Progenitor cell of endocrine pancreas (in vitro differentiated cells): ENCODE results near the gene SH3PXD2A. TPM values are rescaled to one million over a fixed set of nuclear protein-coding genes. Genes with fewer than 3 reads are reported as not detected.
A peak's percentile ranks its signal among the peaks of the same experiment; 100 is the strongest.

Experiments
- DNase-seq: peaks from one replicate; pipeline ENCODE4 v3.0.0; 2021; ENCODE audit warnings: low spot score; ENCODE audit not compliant: unreplicated experiment
- H3K27ac Mint-ChIP-seq: 2 replicates; pipeline ENCODE4 v1.8.0; 2021; ENCODE audit warnings: mild to moderate bottlenecking, moderate library complexity, mixed read lengths
- H3K27me3 Mint-ChIP-seq: 2 replicates; pipeline ENCODE4 v1.8.0; 2021; ENCODE audit warnings: mixed read lengths
- H3K36me3 Mint-ChIP-seq: 2 replicates; pipeline ENCODE4 v1.8.0; 2022; ENCODE audit warnings: mixed read lengths; ENCODE audit not compliant: insufficient read depth
- H3K4me1 Mint-ChIP-seq: 2 replicates; pipeline ENCODE4 v1.8.0; 2021; ENCODE audit warnings: low read depth, mixed read lengths
- H3K4me3 Mint-ChIP-seq: 2 replicates; pipeline ENCODE4 v1.8.0; 2021; ENCODE audit warnings: low read depth, mild to moderate bottlenecking, moderate library complexity, mixed read lengths
- H3K9me3 Mint-ChIP-seq: 2 replicates; pipeline ENCODE4 v1.8.0; 2021; ENCODE audit warnings: low read depth, mixed read lengths
- CTCF ChIP-seq: fragments of 200-600 bp; sonication (generic); IDR thresholded peaks from one replicate; pipeline ENCODE4 v1.5.0; 2021; ENCODE audit warnings: antibody characterized with exemption, mild to moderate bottlenecking; ENCODE audit not compliant: unreplicated experiment
- long read RNA-seq: library from polyadenylated mRNA; unstranded; transcript quantifications from one replicate; pipeline ENCODE4 v2.0.0, GENCODE V29; 2020
- total RNA-seq: library from RNA; stranded (reverse); gene quantifications from 2 replicates; pipeline ENCODE4 v1.2.1, GENCODE V29; 2021

The SH3PXD2A gene
- total RNA-seq = 25.5 and 28.0 TPM in 2 replicates
- long read RNA-seq, partial matches to known transcripts = 0 of 24 reads
- long read RNA-seq, other reads (novel, unspliced or antisense) = 24 of 24 reads

GRCh38 chr10:103855424-103855823 lies at the start of gene SH3PXD2A:
Gene SH3PXD2A, minus strand, starts transcription at chr10:103855576. Its CDS starts 310 bp downstream, at chr10:103855266.
- no peaks in the 10 kb centered on the region for H3K36me3 Mint-ChIP-seq
- H3K9me3 Mint-ChIP-seq = no peaks in the 10 kb centered on the region
- no peaks in the 10 kb centered on the region for H3K27me3 Mint-ChIP-seq
- TF ChIP-seq CTCF = no peak
- peaks cover 40% of the 10 kb centered on the region for H3K4me1 Mint-ChIP-seq
- peak; percentile 67 for DNase-seq
- peak within 1 kb of the TSS; percentile 85 for H3K4me3 Mint-ChIP-seq
- peak within 1 kb of the TSS; percentile 96 for H3K27ac Mint-ChIP-seq

- Mint-ChIP-seq H3K9me3 (no peaks in the 10 kb centered on the region), H3K36me3 (peaks cover 9% of the 10 kb centered on the region), H3K4me1 (peaks cover 1% of the 10 kb centered on the region), H3K27ac (no peak overlapping the region), H3K4me3 (no peak overlapping the region), H3K27me3 (no peaks in the 10 kb centered on the region)
- no peak for DNase-seq
- TF ChIP-seq CTCF = no peak
Measured at GRCh38 chr10:103901299-103901698, 45.9 kb upstream of the SH3PXD2A start.

GRCh38 chr10:103899312-103899711 lies 43.9 kb upstream of the SH3PXD2A start:
- no peaks in the 10 kb centered on the region for H3K9me3 Mint-ChIP-seq
- no peak for TF ChIP-seq CTCF
- no peaks in the 10 kb centered on the region for H3K27me3 Mint-ChIP-seq
- H3K4me1 Mint-ChIP-seq = peaks cover 21% of the 10 kb centered on the region
- no peak for DNase-seq
- no peak overlapping the region for H3K4me3 Mint-ChIP-seq
- no peak overlapping the region for H3K27ac Mint-ChIP-seq
- peaks cover 12% of the 10 kb centered on the region for H3K36me3 Mint-ChIP-seq

GRCh38 chr10:103897241-103897774 lies 41.9 kb upstream of the SH3PXD2A start:
- no peak for TF ChIP-seq CTCF
- no peak for DNase-seq
- H3K4me3 Mint-ChIP-seq = no peak overlapping the region
- H3K9me3 Mint-ChIP-seq = no peaks in the 10 kb centered on the region
- peaks cover 9% of the 10 kb centered on the region for H3K36me3 Mint-ChIP-seq
- peaks cover 22% of the 10 kb centered on the region for H3K4me1 Mint-ChIP-seq
- no peak overlapping the region for H3K27ac Mint-ChIP-seq
- H3K27me3 Mint-ChIP-seq = no peaks in the 10 kb centered on the region

DNA sequence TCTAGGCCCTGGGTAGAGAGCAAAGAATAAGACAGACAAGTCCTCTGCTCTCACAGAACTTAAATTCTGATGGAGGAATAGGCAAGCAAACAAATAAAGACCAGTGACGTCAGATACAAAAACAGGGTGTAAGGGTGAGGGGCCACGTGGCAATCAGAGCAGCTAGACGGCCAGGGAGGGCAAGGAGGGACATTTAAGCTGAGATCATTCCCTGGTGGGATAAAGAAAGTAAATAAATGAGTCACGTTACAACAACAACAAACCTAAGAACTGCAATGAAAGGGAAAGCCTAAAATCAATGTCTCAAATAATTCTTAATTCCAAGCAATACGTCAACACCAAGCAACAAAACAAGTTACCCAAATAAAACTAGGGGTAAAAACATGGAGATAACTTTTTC lies 40.8 kb upstream of the SH3PXD2A start:
- no peak for TF ChIP-seq CTCF
- H3K27ac Mint-ChIP-seq = peak overlapping the region; percentile 22
- no peaks in the 10 kb centered on the region for H3K9me3 Mint-ChIP-seq
- DNase-seq = no peak
- peaks cover 22% of the 10 kb centered on the region for H3K4me1 Mint-ChIP-seq
- H3K4me3 Mint-ChIP-seq = no peak overlapping the region
- H3K27me3 Mint-ChIP-seq = no peaks in the 10 kb centered on the region
- peaks cover 9% of the 10 kb centered on the region for H3K36me3 Mint-ChIP-seq
